Endothelial cell of umbilical vein (primary cell): ENCODE results near the gene SFMBT1.

Source experiments
- EZH2 ChIP-seq: IDR thresholded peaks from 2 replicates; pipeline ENCODE4 v1.6.1; 2012; ENCODE audit warnings: borderline replicate concordance, low read depth, mild to moderate bottlenecking, moderate library complexity, low read length, inconsistent platforms; ENCODE audit not compliant: severe bottlenecking
- MYC ChIP-seq: IDR thresholded peaks from one replicate; pipeline ENCODE4 v1.6.1; 2011; ENCODE audit warnings: mild to moderate bottlenecking, low read depth, low read length
- POLR2A ChIP-seq: IDR thresholded peaks from 2 replicates; pipeline ENCODE4 v1.6.1; 2012; ENCODE audit warnings: low read depth, mild to moderate bottlenecking, control low read depth, low read length
- POLR2AphosphoS5 ChIP-seq: IDR thresholded peaks from 2 replicates; pipeline ENCODE4 v1.6.1; 2012; ENCODE audit warnings: low read depth, mild to moderate bottlenecking, control low read depth, low read length, moderate library complexity; ENCODE audit not compliant: insufficient read depth
- TF ChIP-seq, protein P1 (sequence below), 2 donors: IDR thresholded peaks; 1 replicate in 1 of 2; 2 replicates in 1 of 2; pipeline ENCODE4 v1.5.1; 2011; ENCODE audit warnings: low read length in 2 of 2, mild to moderate bottlenecking in 2 of 2, moderate library complexity in 2 of 2, control low read depth in 1 of 2, inconsistent platforms in 1 of 2, low read depth in 1 of 2; ENCODE audit not compliant: insufficient read depth in 1 of 2; ENCODE audit errors: extremely low read depth in 1 of 2

DNA sequence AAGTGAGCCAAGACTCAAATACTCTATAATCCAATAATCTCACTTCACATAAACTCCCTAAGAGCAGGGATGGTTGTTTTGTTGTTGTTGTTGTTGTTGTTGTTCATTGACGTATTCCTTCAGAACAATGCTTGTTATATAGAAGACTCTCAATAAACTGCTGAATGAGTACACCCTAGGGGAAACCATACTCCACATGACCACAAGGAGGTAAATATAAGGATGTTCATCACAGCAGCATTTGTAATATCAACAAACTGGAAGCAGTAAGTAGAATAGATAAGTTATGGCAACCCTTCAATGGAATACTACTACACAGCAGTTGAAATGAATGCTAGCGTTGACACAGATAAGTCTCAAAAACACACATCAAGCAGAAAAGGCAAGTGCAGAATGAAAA, 86.1 kb downstream of the SFMBT1 start:
- TF ChIP-seq, protein P1, sequence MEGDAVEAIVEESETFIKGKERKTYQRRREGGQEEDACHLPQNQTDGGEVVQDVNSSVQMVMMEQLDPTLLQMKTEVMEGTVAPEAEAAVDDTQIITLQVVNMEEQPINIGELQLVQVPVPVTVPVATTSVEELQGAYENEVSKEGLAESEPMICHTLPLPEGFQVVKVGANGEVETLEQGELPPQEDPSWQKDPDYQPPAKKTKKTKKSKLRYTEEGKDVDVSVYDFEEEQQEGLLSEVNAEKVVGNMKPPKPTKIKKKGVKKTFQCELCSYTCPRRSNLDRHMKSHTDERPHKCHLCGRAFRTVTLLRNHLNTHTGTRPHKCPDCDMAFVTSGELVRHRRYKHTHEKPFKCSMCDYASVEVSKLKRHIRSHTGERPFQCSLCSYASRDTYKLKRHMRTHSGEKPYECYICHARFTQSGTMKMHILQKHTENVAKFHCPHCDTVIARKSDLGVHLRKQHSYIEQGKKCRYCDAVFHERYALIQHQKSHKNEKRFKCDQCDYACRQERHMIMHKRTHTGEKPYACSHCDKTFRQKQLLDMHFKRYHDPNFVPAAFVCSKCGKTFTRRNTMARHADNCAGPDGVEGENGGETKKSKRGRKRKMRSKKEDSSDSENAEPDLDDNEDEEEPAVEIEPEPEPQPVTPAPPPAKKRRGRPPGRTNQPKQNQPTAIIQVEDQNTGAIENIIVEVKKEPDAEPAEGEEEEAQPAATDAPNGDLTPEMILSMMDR (IDR thresholded peaks at IDR 0.05; ENCODE audit: extremely low read depth in 1 of 2, insufficient read depth in 1 of 2, low read depth in 1 of 2, low read length in 2 of 2): no peak
- TF ChIP-seq EZH2 (no peak), POLR2A (no peak), POLR2AphosphoS5 (no peak), MYC (no peak)
